H1 (cell line): ENCODE data around the gene NEU4. TPM values are rescaled to one million over a fixed set of nuclear protein-coding genes. Genes with fewer than 3 reads are reported as not detected.

Experiments
- BCL11A ChIP-seq, 2 experiments: IDR thresholded peaks; one replicate each; pipeline ENCODE4 v1.6.1; 2011; ENCODE audit warnings: low read depth in 2 of 2, low read length in 2 of 2, mild to moderate bottlenecking in 2 of 2
- BRCA1 ChIP-seq: IDR thresholded peaks from 2 replicates; pipeline ENCODE4 v1.6.1; 2012; ENCODE audit warnings: low read depth, low read length, improper control_type of control experiment
- CBX5 ChIP-seq: fragments of 300-800, 300-1000 bp; sonication (generic); IDR thresholded peaks from 2 replicates; pipeline ENCODE4 v1.7.1; 2016; ENCODE audit warnings: antibody characterized with exemption, low read length, low read depth
- CHD1 ChIP-seq: IDR thresholded peaks from 2 replicates; pipeline ENCODE4 v1.6.1; 2012; ENCODE audit warnings: low read depth, low read length, improper control_type of control experiment
- CHD7 ChIP-seq: fragments of 300-600 bp; sonication (generic); IDR thresholded peaks from 2 replicates; pipeline ENCODE4 v1.7.1; 2012; ENCODE audit warnings: low read length, moderate library complexity, mild to moderate bottlenecking, inconsistent platforms; ENCODE audit not compliant: insufficient replicate concordance
- NRF1 ChIP-seq: IDR thresholded peaks from 2 replicates; pipeline ENCODE4 v1.6.1; 2011; ENCODE audit warnings: mild to moderate bottlenecking, low read depth, low read length, improper control_type of control experiment
- SAP30 ChIP-seq: fragments of 300-600 bp; sonication (generic); IDR thresholded peaks from 2 replicates; pipeline ENCODE4 v1.7.1; 2012; ENCODE audit warnings: low read length, moderate library complexity, mild to moderate bottlenecking, inconsistent platforms; ENCODE audit not compliant: insufficient read depth, insufficient replicate concordance
- TAF1 ChIP-seq: IDR thresholded peaks from 2 replicates; pipeline ENCODE4 v1.6.1; 2011; ENCODE audit warnings: mild to moderate bottlenecking, low read depth, low read length
- polyA plus RNA-seq, 7 experiments: library from polyadenylated mRNA; depleted of rRNA in 3 of 7; stranded (reverse) in 5 of 7; unstranded in 2 of 7; fragments of >200 nt in 5 of 7; fragments of 200-250 nt in 2 of 7; gene quantifications; 1 replicate in 5 of 7; 2 replicates in 1 of 7; 4 replicates in 1 of 7; pipeline versions ENCODE4 v1.2.1 to v1.2.3, GENCODE V29; 2011 to 2013; ENCODE audit warnings: missing spikeins in 2 of 7, mixed read lengths in 2 of 7
- total RNA-seq: library from RNA; stranded (reverse); fragmentation: NEBNext Ultra II Directional; extraction: Animal tissue kit (Norgen Biotek cat#: 25700); gene quantifications from 2 replicates; pipeline ENCODE4 v1.2.1, GENCODE V29; 2021

NEU4 gene
- total and polyA plus RNA-seq, 2 of the 8 experiments (the other 6 are each of a cell fraction or from before 2014, with no cell fraction given): 0.32 to 0.50 TPM

GRCh38 chr2:241777170-241777685 is 31.8 kb upstream of the NEU4 start (continued):
- no peak for TF ChIP-seq CHD7
- TF ChIP-seq NRF1: no peak
- TF ChIP-seq SAP30: no peak
- TF ChIP-seq BCL11A (IDR thresholded peaks at IDR 0.05; ENCODE audit: low read depth in 2 of 2, low read length in 2 of 2): no peak
- no peak for TF ChIP-seq TAF1
- no peak for TF ChIP-seq BRCA1
- no peak for TF ChIP-seq CHD1
- no peak for TF ChIP-seq CBX5
